ENCODE measurements around the gene PAM. TPM values are rescaled to one million over a fixed set of nuclear protein-coding genes. Genes with fewer than 3 reads are reported as not detected.

PAM gene
- total RNA-seq, 1 donor from 2014 or later = 136 TPM

DNA sequence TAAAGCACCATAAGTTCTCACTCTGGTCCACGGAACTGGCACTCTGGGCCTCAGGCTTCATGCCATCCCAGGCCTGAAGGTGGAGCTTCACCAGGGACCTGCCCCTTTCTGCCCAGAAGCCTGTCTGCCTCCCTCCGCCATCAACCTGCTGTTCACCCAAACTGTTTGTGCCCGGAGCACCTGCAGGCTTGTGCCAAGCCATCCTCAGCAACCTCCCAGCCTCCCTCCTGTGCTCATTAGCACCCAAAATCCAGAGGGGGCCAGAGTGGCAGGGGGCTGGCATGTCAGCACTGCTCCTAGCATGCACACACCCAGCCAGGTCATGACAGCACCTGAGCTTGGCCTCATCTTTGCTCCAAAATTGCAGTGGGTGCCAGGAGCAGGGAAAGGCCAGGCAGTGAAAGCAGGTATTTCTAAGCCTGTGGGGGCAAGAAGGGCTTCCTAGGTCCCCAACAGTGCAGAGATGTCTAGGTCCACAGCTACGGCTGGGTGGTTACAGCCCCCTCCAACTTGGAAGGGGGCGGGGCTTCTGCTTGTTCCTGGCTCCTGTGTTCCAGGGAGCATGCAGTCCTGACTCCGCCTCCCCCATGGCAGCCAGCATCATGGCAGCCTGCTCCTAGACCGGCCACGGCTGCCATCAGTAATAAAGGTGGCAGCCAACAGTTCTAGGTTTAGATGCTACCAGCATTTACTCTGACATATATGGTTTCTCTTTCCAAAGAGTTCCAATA lies 279.7 kb downstream of the PAM start:
- Histone ChIP-seq H3K4me1 (no peaks in the 10 kb centered on the region), H3K27ac (no peak overlapping the region), H3K36me3 (peaks cover 0 to 8% of the 10 kb centered on the region in 2 donors), H3K4me3 (no peak overlapping the region), H3K9me3 (no peaks in the 10 kb centered on the region), H3K27me3 (no peaks in the 10 kb centered on the region)
- TF ChIP-seq POLR2AphosphoS5 (IDR thresholded peaks at IDR 0.05; ENCODE audit: insufficient read depth in 1 of 2, low read depth in 1 of 2) = no peak
- TF ChIP-seq POLR2A (IDR thresholded peaks at IDR 0.05) = no peak
- TF ChIP-seq, protein P1, sequence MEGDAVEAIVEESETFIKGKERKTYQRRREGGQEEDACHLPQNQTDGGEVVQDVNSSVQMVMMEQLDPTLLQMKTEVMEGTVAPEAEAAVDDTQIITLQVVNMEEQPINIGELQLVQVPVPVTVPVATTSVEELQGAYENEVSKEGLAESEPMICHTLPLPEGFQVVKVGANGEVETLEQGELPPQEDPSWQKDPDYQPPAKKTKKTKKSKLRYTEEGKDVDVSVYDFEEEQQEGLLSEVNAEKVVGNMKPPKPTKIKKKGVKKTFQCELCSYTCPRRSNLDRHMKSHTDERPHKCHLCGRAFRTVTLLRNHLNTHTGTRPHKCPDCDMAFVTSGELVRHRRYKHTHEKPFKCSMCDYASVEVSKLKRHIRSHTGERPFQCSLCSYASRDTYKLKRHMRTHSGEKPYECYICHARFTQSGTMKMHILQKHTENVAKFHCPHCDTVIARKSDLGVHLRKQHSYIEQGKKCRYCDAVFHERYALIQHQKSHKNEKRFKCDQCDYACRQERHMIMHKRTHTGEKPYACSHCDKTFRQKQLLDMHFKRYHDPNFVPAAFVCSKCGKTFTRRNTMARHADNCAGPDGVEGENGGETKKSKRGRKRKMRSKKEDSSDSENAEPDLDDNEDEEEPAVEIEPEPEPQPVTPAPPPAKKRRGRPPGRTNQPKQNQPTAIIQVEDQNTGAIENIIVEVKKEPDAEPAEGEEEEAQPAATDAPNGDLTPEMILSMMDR (IDR thresholded peaks at IDR 0.05) = no peak
- intact Hi-C loops (cut with DNase I) = no loop called here
- DNase-seq (ENCODE audit: extremely low spot score in 2 of 2) = no peak

DNA sequence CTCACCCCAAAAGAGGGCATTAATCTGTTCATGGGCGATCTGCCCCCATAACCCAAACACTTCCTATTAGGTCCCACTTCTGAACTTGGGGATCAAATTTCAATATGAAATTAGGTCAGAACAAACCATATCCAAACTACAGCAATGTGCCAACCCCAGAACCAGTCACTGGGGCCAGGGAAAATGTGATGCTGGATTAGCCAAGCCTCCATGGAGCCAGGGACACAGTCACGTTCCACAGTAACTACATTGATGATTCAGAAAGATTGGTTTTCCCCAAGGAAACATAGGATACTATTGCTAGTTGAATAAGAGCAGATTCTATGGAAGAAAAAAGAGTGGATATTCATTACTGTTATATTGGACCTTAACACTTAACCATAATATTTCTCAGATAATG lies 280.6 kb downstream of the PAM start:
- no peaks in the 10 kb centered on the region for H3K27me3 ChIP-seq
- TF ChIP-seq, protein P1 (IDR thresholded peaks at IDR 0.05) = no peak
- TF ChIP-seq POLR2A (IDR thresholded peaks at IDR 0.05) (no peak), POLR2AphosphoS5 (IDR thresholded peaks at IDR 0.05; ENCODE audit: insufficient read depth in 1 of 2, low read depth in 1 of 2) (no peak)
- H3K9me3 ChIP-seq = no peaks in the 10 kb centered on the region
- intact Hi-C loops (cut with DNase I) = no loop called here
- no peak overlapping the region for H3K4me3 ChIP-seq
- H3K27ac ChIP-seq = no peak overlapping the region
- H3K4me1 ChIP-seq = no peaks in the 10 kb centered on the region
- no peak for DNase-seq (ENCODE audit: extremely low spot score in 2 of 2)
- H3K36me3 ChIP-seq = no peaks in the 10 kb centered on the region

DNA sequence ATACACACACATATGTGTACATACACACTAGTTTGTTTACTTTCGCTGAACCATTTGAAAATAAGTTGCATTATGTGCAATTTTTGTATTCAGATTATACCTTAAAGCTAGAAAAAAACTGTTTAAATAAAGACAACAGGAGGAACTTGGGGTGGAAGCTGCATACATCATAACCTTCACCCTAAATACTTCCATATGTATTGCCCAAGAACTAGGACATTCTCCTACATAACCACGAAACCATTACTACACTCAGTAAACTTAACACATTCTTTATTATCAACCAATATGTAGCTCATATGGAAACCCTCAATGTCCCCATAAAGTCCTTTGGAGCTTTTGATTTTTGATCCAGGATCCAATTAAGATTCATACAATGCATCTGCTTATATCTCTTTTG lies 281.5 kb downstream of the PAM start:
- Histone ChIP-seq H3K27ac (no peak overlapping the region), H3K4me1 (no peaks in the 10 kb centered on the region), H3K36me3 (no peaks in the 10 kb centered on the region), H3K4me3 (no peak overlapping the region), H3K9me3 (no peaks in the 10 kb centered on the region), H3K27me3 (no peaks in the 10 kb centered on the region)
- DNase-seq (ENCODE audit: extremely low spot score in 2 of 2) = no peak
- intact Hi-C loops (cut with DNase I) = no loop called here
- TF ChIP-seq, protein P1 (IDR thresholded peaks at IDR 0.05) = no peak
- TF ChIP-seq POLR2A (IDR thresholded peaks at IDR 0.05) = no peak
- no peak for TF ChIP-seq POLR2AphosphoS5 (IDR thresholded peaks at IDR 0.05; ENCODE audit: insufficient read depth in 1 of 2, low read depth in 1 of 2)

DNA sequence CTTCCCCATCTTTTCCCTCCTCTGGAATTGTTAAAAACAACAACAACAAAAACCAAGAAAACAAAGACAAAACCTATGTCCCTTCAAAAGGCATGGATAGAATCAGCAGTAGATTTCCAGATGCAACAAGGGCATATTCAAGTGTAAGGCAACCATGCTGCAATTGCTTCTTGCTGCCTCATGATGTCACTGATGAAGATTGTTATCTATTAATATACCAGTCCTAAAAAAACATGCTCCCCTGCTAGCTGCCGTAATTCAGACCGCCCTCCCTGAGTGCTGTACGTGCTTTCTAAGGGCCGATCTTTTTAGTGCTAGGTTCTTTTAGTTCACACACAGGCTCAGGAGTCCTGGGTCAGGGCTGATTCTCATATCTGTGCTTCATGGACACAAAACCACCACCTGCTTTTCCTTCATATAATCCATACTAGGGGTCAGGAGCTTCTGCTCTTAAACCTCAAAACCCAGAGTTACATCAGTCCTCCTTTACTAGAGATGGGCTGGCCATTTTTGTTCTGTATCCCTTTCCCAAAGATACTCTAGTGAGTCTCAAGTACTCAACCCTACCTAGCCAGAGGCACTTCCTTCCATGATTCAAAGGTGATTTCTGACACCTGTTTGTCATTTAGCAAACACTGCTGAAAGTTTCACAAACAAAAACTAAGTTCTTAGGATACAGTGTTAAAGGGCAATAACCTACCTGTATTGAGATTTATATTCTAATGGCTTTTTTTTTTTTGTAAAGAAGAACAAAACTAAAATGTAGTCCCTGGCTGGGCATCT lies 282.8 kb downstream of the PAM start:
- TF ChIP-seq POLR2A (IDR thresholded peaks at IDR 0.05) (no peak), POLR2AphosphoS5 (IDR thresholded peaks at IDR 0.05; ENCODE audit: insufficient read depth in 1 of 2, low read depth in 1 of 2) (no peak)
- TF ChIP-seq, protein P1 (IDR thresholded peaks at IDR 0.05) = no peak
- Histone ChIP-seq H3K27me3 (no peaks in the 10 kb centered on the region), H3K36me3 (no peaks in the 10 kb centered on the region), H3K4me3 (no peak overlapping the region), H3K9me3 (no peaks in the 10 kb centered on the region), H3K27ac (no peak overlapping the region), H3K4me1 (no peaks in the 10 kb centered on the region)
- intact Hi-C loops (cut with DNase I) = no loop called here
- no peak for DNase-seq (ENCODE audit: extremely low spot score in 2 of 2)
